NCI-H2107 treated with DMSO at 0.1 percent for 48 hours (cell line): ENCODE data around the gene STARD3.
A peak's percentile ranks its signal among the peaks of the same experiment; 100 is the strongest.

Experiments used
- DNase-seq: peaks from one replicate; lab custom pipeline; 2025; ENCODE audit not compliant: unreplicated experiment; lab: John Stamatoyannopoulos, UW

Gene STARD3

DNA sequence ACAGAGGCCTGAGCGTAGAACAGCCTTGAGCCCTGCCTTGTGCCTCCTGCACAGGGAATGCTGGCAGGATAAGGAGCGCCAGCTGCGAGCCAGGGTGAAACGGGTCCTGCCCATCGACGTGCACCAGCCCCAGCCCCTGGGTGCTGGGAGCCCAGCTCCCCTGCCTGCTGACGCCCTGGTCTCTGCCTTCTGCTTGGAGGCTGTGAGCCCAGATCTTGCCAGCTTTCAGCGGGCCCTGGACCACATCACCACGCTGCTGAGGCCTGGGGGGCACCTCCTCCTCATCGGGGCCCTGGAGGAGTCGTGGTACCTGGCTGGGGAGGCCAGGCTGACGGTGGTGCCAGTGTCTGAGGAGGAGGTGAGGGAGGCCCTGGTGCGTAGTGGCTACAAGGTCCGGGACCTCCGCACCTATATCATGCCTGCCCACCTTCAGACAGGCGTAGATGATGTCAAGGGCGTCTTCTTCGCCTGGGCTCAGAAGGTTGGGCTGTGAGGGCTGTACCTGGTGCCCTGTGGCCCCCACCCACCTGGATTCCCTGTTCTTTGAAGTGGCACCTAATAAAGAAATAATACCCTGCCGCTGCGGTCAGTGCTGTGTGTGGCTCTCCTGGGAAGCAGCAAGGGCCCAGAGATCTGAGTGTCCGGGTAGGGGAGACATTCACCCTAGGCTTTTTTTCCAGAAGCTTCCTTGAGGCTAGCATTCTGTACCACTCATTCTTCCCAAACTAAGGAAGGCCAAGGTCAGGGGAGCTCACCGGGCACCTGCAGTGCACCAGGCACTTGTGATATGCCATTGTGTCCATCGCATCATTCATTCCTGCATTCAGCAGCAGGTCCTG is 33.2 kb downstream of the STARD3 start:
- DNase-seq: no peak

DNA sequence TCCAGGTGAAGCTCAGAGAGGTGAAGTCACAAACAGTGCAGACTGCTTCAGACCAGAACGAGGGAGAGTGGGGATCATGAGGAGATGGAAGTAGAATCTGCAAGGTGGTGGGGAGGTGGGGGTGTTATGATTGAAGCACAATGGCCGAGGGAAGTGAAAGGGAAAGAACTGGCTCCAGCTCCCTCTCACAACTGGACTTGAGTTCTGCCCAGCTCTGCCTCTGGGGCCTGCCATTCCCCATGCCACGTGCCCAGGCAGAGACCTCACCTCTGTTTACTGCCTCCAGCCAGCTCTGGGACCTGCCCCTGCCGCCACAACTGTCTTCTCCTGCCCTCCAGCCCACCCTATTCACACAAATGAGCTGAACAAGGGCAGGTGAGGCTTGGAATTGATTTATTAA is 33.8 kb downstream of the STARD3 start:
- DNase-seq: no peak

DNA sequence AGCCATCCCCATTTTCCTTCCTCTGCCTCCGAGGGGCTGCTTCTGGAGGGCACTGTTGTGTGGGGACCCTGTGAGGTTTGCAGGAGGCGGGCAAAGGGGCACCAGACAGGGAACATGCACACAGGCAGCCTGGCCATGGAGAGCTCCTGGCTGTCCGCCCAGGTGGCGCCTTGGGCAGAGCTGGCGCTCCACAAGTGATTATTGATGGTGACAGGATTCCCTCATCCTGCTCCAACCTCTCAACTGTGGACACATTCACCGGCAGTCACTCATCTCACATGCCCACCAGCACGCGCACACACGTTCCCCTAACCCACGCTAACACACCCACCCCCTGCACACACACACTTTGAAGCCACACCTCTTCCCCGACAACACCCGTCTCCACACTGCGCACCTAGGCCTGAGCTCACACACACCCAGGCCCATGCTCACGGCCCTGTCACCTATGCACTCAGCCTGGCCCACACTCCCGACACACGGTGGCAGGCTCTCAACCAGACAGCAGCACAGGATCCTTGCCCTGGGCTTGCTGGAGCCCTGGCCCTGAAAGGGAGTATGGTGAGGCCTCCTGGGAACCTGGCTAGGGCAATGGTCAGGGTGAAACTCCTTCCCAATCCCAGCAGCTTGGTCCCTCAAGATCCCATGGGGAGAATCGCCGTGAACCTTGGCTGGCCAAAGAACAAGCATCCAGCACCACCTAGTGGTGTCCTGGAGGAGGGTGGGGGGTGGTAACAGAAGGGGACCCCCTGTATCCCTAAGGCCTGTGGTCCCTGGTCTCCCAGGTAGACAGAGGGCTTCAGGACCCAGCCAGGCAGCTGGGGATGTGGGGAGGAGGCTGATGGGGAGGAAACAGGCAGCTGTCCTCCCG is 34.9 kb downstream of the STARD3 start:
- DNase-seq: no peak

DNA sequence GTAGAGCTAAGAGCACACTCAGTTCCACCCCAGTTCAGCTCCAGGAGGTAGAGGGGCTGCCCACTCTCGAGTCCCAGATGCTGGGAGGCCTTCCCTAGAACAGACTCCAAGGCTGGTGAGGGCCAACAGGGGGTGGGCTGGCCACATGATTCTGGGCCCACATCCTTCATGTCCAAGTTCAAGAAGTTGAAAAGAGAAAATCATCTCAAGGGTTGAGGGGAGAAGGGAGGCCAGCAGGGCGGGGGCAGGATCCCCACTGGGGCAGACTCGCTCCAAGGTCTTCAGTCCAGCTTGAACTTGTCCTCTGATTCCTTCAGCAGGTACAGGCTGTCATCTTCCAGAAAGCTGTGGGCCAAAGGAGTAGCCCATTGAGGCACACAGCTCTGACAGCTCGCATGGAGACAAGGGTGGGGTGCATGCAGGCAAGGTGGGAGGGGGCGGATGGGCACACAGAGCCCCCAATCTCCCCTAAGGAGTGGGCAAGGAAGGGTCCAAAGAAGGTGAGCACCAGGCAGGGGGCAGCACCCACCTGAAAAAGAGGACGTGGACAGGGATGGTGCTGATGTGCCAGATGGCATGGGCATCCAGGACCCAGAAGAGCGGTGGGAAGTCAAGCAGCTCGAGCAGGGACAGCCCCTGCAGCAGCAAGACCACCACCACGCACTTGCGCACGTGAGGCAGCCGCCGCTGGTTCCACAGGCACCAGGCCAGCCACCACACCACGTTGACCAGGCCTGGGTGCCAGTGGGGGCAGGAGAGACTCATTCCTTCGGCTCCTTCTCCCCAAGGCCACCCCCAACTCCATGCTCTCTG is 35.8 kb downstream of the STARD3 start:
- DNase-seq: no peak

DNA sequence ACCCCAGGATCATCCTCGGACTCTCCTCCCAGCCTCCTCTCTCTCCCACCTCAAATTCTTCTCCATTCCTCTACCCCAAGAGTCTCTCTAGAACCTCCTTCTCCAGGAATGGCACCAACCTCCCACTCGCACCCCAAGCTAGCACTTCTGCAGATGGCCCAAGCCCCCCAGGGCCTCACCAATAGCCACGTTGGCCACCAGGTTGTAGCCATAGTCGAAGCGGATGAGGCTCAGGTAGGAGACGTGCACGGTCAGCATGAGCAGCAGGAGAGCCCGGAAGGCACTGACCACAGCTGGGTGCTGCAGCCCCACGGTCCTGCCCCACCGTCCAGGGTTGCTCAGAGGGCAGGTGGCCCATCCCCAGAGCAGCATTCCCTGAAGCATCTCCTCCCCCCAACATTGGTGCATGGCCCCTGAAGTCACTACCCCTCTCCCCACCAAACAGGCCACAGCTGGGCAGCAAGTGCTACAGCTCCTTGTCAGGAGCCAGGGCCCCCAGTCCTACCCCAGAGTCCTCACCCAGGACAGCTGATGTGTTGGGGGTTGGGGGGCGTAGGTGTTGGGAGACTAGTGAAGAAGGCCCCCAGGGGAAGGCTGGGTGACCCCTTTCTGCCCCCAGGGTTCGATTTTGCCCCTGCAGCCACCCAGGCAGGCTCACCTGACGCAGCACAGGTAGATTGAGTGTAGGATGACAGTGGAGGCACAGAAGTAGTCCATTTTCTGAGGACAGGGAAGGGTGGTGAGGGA is 36.6 kb downstream of the STARD3 start:
- no peak for DNase-seq

DNA sequence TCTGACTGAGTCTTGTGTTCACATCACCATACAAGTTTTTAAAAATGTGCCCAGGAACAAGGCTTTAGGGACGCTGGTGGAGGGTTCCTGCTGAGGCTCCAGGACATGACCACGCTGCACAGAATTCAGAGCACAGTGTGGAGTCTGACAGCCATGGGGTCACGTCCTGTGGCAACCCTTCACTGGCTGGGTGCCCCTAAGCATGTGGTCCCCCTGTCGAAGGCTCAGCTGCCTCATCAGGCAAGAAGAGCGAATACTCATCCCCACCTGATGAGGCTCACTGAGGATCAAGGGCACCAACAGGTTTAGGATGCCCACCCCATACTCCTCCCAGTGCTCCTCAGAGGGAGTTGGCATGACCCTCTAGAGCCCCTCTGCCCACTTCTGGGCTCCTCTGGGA is 37.2 kb downstream of the STARD3 start:
- DNase-seq: no peak

DNA sequence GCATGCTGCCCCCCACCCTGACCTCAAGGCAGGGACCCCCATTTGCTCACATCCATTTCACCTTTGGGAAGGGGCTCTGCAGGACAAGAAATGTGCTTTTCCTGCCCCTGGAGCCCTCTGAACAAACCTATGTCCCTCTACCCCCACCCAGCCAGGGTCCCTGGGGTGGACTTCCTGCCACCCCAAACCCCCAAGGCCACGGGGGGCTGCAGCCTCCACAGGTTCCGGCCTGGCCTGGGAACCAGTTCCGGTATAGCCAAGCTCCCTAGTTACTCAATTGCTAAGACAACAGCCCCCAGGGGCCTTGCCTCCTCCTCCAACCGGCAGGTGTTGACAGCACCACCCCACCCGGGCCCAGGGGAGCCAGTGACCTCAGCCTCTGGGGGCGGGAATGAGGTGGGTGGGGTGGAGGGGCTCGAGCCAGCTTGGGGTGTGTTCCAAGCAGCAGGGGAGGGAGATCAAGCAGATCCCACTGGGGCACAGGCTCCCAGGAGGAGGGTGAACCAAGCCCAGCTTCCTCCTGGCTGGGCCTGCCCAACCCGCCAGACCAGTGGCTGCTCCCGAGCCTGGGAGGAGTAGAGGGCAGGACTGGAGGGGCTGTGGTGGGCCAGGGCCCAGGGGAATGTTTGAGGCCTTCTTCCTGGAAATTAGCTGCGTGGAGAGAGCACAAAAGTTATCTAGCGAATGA is 37.9 kb downstream of the STARD3 start:
- peak; percentile 68 for DNase-seq

DNA sequence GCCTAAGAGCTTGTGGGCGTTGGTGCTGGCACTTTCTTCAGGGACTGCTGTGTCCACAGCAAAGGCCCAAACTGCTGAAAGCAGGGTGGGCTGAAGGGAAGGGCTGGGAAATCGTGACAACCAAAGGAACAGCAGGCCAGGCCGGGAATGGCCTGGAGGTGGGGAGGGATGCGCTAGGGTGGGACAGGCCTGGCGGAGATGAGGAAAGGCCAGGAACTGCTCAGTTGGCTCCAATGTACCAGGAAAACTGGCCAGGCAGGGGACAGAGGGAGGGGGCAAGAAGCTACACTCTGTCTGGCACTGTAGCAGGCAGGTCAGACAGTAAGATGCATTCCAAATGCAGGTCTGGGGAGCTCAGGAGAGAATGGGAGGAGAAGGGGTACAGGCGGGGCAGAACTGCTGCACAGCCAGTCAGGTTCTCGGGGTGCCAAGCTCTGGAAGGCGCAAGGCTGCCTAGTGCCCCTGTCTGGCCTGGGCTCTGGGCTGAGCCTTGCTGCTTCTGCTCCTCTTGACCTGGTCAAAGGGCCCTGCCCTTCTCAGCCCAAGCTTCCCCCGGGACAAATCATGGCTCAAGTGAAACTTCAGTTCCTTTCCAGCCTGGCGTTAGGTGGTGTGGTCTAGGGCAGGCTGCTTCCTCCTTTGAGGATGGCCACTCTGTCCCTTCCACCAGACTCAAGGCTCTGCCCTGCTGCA is 38.6 kb downstream of the STARD3 start:
- no peak for DNase-seq

DNA sequence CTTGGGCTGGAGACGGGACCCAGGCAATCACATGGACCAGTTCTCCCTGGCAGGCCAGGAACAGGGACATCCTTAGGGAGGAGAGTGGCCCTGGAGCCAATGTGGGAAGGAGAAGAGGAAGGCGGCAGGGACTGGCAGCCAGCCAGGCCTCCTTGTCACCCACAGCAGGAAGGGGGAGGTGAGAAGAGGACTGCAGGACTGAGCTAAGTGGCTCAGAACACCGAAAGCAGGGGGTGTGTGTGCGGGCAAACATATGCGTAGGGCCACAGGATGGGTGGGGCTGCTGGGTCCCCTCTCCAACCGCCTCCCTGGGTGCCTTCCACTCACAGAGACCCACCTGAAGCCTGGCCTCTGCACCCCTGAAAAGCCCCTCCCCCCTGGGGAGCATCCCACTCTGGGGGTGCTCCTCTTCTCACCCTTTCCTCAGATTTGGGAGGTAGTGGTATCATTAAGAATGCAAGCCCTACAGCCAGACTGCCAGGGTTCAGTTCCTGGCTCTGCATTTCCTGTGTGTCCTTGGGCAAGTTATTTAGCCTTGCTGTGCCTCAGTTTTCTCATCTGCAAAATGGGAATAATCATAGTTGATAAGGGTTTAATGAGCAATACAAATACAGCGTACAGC is 39.4 kb downstream of the STARD3 start:
- peak; percentile 83 for DNase-seq

DNA sequence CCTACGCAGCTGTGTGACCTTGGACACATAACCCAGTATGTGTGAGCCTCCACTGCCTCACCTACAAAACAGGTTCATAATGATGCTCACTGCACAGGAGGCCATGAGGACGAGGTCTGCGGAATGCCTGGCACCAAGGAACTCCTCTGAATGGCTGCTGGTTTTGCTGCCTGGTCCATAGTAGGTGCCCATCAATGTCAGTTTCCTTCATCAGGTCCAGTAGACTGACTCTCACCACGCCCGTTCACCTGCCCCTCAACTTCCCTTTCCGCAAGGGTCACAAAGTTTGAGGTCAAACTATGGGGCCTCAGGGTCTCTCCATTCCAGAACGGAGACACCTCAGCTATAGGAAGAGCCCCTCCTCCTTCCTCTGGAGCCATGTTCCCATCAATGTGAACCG is 40.1 kb downstream of the STARD3 start:
- no peak for DNase-seq

DNA sequence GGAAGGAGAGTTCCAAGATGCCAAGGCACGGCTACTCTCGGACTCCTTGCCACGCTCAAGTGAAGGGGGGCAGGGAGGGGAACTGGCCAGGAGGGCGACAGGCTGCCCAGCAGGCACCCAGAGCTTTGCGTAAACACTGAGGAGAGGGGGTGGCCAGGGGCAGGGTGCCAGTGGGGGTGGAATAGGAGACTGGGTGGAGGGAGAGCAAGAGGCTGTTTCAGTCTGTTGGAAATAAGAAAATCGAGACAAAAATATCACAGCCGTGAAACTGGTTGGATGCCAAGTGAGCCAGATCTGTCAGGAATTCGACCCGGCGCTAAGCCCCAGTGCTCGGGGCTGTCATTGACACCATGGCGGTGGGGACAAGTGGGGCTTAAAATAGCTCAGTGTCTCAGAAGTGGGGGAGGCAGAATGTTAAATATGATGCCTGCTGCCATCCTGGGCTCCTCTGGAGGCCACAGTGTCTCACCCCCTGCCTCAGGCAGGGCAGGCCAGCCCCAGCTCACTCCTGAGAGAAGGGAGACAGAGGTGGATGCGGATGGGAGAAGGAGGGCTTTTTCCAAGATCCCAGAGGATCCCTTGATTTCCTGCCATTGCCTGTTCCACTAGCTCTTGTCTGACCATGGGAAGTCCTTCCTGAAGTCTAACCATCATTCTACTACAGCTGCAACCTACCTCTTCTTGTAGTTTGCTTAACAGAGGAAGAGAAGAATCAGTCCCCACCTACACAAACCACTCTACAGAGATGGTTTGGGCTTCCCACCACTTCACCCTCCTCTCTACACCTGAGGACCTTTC is 40.8 kb downstream of the STARD3 start:
- DNase-seq: peak; percentile 74

DNA sequence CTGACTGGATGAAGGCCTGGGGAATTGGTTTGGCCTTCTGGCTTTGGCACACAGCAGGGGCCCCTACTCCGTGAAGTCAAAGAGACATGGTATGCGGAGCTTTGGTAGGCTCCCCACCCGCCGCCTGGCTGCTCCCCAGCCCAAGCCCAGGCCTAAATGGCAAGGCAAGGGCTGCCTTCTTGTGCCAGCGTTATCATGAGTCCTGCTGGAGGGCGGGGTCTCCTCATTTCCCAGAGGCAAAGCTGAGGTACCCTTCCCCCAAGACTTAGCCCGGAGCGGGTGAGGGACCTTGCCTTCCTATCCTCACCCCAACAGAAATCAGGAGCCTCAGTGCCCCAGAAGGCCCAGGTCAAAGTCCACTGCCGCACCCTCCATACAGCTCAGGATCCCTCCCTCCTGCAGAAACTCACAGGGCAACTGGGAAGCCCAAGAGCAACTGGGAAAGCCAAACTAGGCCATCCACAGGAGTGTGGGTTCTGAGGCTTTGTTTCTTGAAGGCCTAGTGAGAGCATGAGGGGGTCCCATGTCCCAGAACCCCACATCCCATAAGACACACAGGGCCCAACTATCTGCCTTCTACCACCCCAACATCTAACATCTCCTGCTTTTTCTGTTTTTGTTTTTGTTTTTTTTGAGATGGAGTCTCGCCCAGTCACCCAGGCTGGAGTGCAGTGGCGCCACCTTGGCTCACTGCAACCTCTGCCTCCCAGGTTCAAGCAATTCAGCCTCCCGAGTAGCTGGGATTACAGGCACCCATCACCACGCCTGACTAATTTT is 41.6 kb downstream of the STARD3 start:
- no peak for DNase-seq

DNA sequence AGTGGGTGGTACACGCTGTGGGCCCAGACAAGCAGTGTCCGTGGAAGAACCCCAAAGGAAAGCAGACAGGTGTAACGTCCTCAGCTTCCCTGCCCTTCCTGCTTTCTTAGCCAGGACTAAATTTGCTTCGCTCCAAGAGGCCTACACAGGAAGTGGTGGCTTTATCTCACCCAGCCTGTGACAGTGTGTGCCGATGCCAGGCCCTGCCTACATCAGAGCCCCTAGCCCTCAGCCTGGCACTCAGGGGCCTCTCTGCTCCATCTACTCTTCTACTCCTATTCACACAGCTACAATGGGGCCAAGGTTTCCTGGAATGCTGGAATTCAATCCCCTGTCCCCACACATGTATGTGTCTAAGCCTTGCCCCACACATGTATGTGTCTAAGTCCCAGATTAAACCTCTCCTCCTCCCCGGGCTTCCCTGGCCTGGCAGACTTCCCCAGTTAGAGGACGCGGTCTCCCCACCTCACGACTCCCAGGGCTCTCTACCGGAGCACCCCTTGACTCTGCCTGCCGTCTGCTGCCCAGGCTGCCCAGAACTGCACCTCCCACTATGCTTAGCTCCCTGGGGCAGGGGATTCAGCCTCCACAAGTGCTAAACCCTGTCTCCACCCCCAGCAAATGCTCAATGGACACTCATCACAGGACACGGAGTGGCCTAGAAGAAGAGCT is 42.7 kb downstream of the STARD3 start:
- DNase-seq: no peak

DNA sequence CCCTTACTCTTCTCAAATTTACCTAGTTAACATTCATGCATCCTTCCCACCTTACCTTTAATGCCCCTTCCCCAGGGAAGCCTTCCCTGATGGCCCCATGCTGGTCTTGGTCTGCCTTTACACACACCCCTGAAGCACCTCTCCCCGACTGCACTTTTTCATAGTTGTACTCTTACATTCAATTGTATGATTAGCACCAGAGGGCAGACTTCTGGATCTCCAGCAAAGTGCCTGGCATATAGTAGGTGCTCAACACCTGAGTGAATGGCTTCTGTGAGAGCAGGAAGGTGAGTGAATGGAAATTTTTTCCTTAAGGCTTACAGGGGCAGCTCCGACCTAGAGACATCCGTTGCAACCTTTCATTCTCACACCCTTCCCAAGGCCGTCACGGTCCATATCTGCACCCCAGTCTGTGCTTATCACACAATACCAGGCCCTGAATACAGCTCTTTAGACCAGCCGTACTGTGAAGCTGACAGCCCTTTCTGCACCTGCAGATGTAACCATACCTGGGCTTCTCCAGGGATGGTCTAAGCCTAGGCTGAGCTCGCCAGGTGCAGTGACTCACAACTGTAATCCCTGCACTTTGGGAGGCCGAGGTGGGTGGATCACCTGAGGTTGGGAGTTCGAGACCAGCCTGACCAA is 46.5 kb downstream of the STARD3 start:
- no peak for DNase-seq

DNA sequence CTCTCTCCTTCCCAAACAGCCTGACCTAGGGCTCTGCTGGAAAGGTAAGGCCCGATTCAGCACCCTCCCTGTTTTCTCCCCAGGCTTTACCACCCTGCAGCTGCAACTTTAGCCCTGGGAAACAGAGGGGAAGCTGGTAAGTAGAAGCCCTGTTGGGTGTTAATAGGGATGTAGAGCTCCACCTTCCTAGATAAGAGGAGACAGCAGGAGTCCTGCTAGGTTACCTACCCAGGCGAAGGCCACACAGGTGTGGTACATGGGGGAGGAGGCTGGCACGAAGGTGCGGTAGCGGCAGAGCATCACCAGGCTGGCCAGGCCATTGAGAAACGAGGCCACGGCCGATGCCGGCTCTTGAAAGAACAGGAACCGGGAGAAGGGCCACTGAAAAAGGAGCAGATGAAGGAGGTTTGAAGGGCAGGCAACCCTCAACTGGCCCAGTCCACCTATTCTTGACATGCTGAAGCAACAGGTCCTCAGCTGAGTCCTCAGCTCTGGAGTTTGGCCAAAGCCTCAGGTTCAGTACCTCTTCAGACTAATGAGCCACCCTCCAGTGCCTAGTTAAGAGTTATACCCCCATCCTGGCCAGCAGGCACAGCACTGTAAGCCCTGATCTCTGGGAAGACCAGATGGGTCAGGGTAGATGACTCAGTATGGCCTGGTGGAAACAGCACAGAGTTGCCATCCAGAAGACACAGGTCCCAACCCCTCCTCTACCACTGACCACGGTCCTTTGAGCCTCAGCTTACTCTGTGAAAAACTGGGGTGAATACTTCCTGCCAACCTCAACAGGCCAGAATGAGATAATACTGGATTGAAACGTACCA is 47.6 kb downstream of the STARD3 start:
- DNase-seq: no peak
